Glomerular visceral epithelial cell (primary cell): ENCODE results near the gene ZGRF1.
A peak's percentile ranks its signal among the peaks of the same experiment; 100 is the strongest.
"Not testable (repeated sequence)": the region's sequence is repeated elsewhere in the genome, so short reads cannot be mapped to it uniquely, and the experiment has no call there.

Experiments
- DNase-seq: peaks from one replicate; pipeline ENCODE4 v3.0.0-alpha.2; 2016; ENCODE audit errors: extremely low spot score

The ZGRF1 gene

DNA sequence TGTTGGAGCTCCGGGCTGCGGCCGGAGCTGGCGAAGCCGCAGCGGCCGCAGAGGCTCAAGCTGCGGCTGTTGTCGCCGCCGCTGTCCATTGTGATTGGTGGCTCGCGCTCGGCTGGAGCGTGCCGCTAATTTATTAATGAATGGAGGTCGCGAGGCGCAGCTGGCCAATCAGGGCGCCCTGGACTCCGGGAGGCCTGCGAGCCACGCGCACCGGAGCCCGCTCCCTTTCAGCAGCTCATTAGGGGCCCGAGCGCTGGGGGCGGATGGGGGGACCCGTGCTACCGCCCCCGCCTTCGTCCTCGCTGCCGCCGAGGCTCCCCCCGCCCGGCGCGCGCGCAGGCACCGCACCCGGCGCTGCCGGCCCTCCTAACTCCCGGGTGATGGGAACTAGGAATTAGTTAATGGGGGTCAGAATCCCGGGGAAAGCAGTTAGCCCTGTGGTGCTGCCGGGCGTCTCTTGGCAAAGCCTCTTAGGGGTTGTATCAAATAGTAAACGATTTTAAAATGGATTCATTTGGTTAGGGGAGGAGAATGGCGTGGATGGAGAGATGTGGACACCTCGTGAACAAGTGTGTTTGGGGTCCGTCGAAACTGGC, 120.1 kb downstream of the ZGRF1 start:
- DNase-seq, result no peak

DNA sequence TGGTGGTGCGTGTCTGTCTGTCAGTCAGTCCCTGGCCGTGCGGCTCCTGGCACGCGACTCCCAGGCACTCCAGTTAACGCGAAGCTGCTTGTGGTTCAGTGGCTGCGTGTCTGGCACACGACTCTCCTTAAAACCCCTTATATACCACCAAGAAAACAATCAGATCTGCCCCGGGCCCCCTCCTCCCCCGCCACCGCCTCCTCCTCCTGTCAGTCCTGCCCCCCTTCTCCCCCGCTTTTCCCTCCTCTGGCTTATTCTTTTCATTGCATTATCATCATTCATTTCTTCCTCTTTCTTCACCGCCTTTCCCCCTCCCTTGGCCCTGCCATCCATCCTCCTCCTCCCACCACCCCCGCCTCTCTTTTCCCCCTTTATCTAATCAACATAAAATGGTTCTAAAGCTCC, 120.6 kb downstream of the ZGRF1 start, which contains the start of gene NEUROG2:
Gene NEUROG2, minus strand, starts transcription at position 115 of the 405 bp plus-strand sequence. CDS start 705 bp downstream, outside the sequence.
- DNase-seq, result no peak

GRCh38 chr4:112515198-112516065, 121.3 kb downstream of the ZGRF1 start:
- DNase-seq, result peak; percentile 50

DNA sequence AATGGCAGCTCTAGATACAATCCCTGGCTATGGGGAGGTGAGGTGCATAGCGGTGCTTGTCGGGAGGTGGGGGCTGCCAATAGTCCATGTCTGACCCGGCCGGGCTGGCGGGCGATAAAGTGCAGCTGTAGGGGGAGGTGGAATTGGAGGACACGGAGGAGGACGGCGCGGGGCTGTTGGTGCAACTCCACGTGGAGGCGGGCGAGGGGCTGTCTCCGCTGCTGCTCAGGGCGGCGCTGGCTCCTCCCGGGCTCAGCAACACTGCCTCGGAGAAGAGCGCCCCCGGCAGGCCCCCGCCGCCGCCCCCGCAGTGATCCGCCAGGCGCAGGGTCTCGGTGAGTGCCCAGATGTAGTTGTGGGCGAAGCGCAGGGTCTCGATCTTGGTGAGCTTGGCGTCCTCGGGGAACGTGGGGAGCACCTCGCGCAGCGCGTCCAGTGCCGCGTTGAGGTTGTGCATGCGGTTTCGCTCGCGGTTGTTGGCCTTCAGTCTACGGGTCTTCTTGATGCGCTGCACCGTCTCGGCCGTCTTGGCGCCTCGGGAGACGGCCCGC, 122.0 kb downstream of the ZGRF1 start:
- DNase-seq, result no peak

DNA sequence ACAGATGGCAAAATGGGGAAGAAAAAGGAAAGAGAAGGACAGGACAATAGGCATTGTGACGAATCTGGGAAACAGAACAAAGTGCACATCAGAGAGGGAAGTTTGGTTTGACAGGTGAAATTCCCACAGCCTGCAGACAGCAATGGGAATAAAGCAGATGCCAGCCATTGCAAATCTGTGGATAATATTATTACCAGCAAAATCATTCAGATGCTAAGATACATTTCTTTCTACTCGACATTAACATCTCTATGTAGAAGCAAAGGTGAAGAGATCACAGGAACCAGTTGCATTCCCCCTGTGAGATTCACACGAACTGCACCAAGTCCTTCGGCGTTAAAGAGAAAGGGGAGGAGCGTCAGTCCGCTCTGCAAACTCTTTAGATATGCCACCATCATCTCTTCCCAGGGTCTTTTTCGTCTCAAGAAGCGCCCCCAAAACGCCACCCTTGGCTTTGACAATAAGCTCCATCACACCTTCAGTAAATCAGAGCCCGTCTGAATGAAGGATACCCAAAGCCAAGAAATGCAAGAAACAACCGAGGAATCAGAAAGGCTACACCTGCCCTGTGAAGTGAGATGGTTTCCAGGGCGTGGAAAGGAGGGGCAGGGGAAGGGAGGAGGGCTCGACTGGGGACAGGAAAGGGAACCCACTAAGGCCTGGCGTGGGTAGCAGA, 122.6 kb downstream of the ZGRF1 start:
- no peak for DNase-seq

GRCh38 chr4:112511803-112512118, 124.9 kb downstream of the ZGRF1 start:
- no peak for DNase-seq

GRCh38 chr4:112511093-112511802, 125.5 kb downstream of the ZGRF1 start:
- DNase-seq, result no peak

- DNase-seq, result no peak
Measured at GRCh38 chr4:112510291-112511092, 126.2 kb downstream of the ZGRF1 start.

GRCh38 chr4:112509243-112510141, 127.2 kb downstream of the ZGRF1 start:
- peak; percentile 63 for DNase-seq

- DNase-seq, result no peak
Measured at GRCh38 chr4:112508356-112508755, 128.4 kb downstream of the ZGRF1 start.

- DNase-seq, result no peak
Measured at GRCh38 chr4:112504807-112505206, 131.9 kb downstream of the ZGRF1 start.

- no peak for DNase-seq
Measured at GRCh38 chr4:112502871-112503270, 133.8 kb downstream of the ZGRF1 start.

- no peak for DNase-seq
Measured at GRCh38 chr4:112492321-112492720, 144.4 kb downstream of the ZGRF1 start.

DNA sequence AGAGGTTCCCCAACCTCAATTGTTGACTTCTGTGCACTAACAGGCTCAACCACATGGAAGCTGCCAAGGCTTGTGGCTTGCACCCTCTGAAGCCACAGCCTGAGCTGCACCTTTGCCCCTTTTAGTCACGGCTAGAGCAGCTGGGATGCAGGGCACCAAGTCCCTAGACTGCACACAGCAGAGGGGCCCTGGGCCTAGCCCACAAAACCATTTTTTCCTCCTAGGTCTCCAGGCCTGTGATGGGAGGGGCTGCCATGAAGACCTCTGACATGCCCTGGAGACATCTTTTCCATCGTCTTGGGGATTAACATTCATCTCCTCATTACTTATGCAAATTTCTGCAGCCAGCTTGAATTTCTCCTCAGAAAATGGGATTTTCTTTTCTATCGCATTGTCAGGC, 145.9 kb downstream of the ZGRF1 start:
- not testable (repeated sequence) for DNase-seq
